Nephron progenitor cell (in vitro differentiated cells): ENCODE data around the gene LIPK.

Experiments
- DNase-seq: peaks from one replicate; pipeline ENCODE4 v3.0.0; 2021
- H3K27ac Mint-ChIP-seq: 2 replicates; pipeline ENCODE4 v1.8.0; 2021; ENCODE audit warnings: mild to moderate bottlenecking, moderate library complexity, mixed read lengths
- H3K27me3 Mint-ChIP-seq: 2 replicates; pipeline ENCODE4 v1.8.0; 2021; ENCODE audit warnings: mild to moderate bottlenecking, low read depth, mixed read lengths; ENCODE audit not compliant: poor library complexity
- H3K36me3 Mint-ChIP-seq: 2 replicates; pipeline ENCODE4 v1.8.0; 2021; ENCODE audit warnings: low read depth, mixed read lengths
- H3K4me1 Mint-ChIP-seq: 2 replicates; pipeline ENCODE4 v1.8.0; 2021; ENCODE audit warnings: mixed read lengths
- H3K4me3 Mint-ChIP-seq: 2 replicates; pipeline ENCODE4 v1.8.0; 2021; ENCODE audit warnings: mild to moderate bottlenecking, moderate library complexity, mixed read lengths
- H3K9me3 Mint-ChIP-seq: 2 replicates; pipeline ENCODE4 v1.8.0; 2021; ENCODE audit warnings: mild to moderate bottlenecking, moderate library complexity, mixed read lengths
- TF ChIP-seq, protein P1 (sequence below): fragments of 200-600 bp; sonication (generic); IDR thresholded peaks from 2 replicates; pipeline ENCODE4 v1.5.0; 2021; ENCODE audit warnings: antibody characterized with exemption

The LIPK gene

DNA sequence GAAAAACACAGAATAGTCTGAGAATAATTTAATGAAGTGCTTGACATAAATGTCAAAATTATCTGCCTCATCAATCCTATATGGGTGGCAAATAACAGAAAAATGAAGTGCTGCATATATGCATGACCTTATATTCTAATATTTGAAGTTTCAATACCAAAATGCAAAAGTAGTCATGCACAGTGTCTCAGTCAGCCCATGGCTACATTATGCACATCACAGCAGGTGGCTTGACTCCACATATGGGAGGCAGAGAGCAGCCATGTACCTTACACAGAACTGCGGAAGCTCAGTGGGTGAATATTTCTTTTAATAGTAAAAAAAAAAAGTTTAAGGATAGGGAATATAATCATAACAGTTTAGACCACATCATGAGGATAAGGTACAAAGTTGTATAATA lies 36.4 kb downstream of the LIPK start:
- H3K4me1 Mint-ChIP-seq, result no peaks in the 10 kb centered on the region
- TF ChIP-seq, protein P1, sequence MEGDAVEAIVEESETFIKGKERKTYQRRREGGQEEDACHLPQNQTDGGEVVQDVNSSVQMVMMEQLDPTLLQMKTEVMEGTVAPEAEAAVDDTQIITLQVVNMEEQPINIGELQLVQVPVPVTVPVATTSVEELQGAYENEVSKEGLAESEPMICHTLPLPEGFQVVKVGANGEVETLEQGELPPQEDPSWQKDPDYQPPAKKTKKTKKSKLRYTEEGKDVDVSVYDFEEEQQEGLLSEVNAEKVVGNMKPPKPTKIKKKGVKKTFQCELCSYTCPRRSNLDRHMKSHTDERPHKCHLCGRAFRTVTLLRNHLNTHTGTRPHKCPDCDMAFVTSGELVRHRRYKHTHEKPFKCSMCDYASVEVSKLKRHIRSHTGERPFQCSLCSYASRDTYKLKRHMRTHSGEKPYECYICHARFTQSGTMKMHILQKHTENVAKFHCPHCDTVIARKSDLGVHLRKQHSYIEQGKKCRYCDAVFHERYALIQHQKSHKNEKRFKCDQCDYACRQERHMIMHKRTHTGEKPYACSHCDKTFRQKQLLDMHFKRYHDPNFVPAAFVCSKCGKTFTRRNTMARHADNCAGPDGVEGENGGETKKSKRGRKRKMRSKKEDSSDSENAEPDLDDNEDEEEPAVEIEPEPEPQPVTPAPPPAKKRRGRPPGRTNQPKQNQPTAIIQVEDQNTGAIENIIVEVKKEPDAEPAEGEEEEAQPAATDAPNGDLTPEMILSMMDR, result no peak
- H3K27ac Mint-ChIP-seq, result no peak overlapping the region
- H3K4me3 Mint-ChIP-seq, result no peak overlapping the region
- H3K36me3 Mint-ChIP-seq, result no peaks in the 10 kb centered on the region
- peaks cover 3% of the 10 kb centered on the region for H3K27me3 Mint-ChIP-seq
- peaks cover 5% of the 10 kb centered on the region for H3K9me3 Mint-ChIP-seq
- no peak for DNase-seq

DNA sequence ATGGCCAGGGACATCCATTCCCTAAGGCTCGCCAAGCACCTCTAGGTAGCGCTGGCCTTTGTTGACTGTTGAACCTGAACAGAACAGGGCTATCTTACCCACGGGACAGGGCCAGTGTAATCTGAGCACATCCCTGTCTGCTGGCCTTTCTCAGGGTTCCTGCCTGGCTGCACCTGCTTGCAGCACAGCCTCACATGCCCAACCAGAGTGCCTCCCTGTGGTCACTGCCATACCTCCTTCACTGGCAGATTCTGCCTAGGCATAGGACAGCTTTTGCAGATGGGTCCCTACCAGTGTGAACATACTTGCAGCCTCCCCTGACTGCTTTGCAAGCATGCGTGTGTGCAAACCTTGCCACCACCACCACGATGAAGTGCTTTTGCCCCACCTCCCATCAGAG lies 38.0 kb downstream of the LIPK start:
- H3K4me1 Mint-ChIP-seq, result no peaks in the 10 kb centered on the region
- no peak overlapping the region for H3K27ac Mint-ChIP-seq
- DNase-seq, result no peak
- peaks cover 16% of the 10 kb centered on the region for H3K9me3 Mint-ChIP-seq
- H3K27me3 Mint-ChIP-seq, result no peaks in the 10 kb centered on the region
- H3K4me3 Mint-ChIP-seq, result no peak overlapping the region
- H3K36me3 Mint-ChIP-seq, result no peaks in the 10 kb centered on the region
- TF ChIP-seq, protein P1, result no peak

DNA sequence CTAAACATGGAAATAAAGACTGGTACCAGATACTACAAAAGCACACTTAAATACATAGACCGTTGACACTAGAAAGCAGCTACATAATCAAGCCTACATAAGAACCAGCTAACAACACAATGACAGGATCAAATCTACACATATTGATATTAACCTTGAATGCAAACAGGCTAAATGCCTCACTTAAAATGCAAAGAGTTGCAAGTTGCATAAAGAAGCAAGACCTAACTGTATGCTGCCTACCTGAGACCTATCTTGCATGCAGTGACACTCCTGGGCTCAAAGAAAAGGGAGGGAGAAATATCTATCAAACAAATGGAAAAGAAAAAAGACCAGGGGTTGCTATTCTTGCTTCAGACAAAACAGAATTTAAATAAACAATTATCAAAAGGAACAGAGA lies 39.6 kb downstream of the LIPK start:
- TF ChIP-seq, protein P1, result no peak
- no peaks in the 10 kb centered on the region for H3K4me1 Mint-ChIP-seq
- no peaks in the 10 kb centered on the region for H3K36me3 Mint-ChIP-seq
- H3K9me3 Mint-ChIP-seq, result peaks cover 28% of the 10 kb centered on the region
- no peaks in the 10 kb centered on the region for H3K27me3 Mint-ChIP-seq
- H3K4me3 Mint-ChIP-seq, result no peak overlapping the region
- H3K27ac Mint-ChIP-seq, result no peak overlapping the region
- no peak for DNase-seq

DNA sequence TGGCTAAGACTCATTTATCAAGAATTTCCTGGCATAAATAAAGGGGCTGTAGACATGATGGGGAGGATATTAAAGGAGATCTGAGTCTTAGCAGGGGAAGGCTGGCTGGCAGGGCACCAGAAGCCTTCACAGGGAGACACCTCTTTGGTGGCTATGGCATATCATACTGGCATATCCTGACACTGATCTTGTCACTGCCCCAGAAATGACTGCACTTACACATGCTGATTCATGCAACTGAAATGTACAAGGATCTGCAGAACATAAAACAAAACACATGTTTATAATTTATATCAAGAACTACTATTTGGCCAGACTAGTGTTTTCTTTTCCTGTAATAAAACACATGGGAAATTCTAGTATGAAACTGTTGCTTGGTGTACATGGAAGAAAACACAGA lies 48.2 kb downstream of the LIPK start:
- Mint-ChIP-seq H3K4me1 (no peaks in the 10 kb centered on the region), H3K4me3 (no peak overlapping the region), H3K27ac (no peak overlapping the region), H3K36me3 (no peaks in the 10 kb centered on the region), H3K27me3 (no peaks in the 10 kb centered on the region), H3K9me3 (peaks cover 9% of the 10 kb centered on the region)
- TF ChIP-seq, protein P1, result no peak
- no peak for DNase-seq

DNA sequence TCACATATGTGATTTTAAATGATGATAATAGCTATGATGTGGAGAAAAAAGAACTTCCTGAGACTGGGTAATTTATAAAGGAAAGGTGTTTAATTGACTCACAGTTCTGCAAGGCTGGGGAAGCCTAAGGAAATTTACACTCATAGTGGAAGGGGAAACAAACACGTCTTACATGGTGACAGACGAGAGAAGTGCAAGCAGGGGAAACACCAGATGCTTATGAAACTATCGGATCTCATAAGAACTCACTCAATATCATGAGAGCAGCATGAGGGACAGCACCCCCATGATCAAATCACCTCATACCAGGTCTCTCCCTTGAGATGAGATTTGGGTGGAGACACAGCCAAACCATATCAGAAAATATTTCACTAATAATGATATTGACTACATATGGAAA lies 49.7 kb downstream of the LIPK start:
- Mint-ChIP-seq H3K4me3 (no peak overlapping the region), H3K36me3 (no peaks in the 10 kb centered on the region), H3K9me3 (no peaks in the 10 kb centered on the region), H3K4me1 (no peaks in the 10 kb centered on the region), H3K27me3 (no peaks in the 10 kb centered on the region), H3K27ac (no peak overlapping the region)
- no peak for DNase-seq
- TF ChIP-seq, protein P1, result no peak

DNA sequence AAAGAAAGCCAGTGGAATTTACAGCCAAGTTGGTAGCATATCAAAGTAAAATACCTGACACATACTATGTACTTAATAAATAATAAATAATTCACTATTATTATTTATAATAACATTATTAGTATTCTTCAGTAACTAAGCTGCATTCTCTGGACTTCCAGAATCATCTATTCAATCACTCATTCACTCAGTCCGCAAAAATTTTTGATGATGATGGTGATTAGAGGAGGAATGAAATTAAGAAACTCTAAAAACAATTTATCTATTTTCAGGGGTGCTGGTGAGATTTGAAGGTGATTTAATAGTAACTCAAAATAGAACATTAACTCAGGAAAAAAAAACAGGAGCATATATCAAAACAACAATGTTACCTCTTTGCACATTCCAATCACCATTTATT lies 50.6 kb downstream of the LIPK start:
- H3K27me3 Mint-ChIP-seq, result no peaks in the 10 kb centered on the region
- DNase-seq, result no peak
- H3K4me3 Mint-ChIP-seq, result no peak overlapping the region
- TF ChIP-seq, protein P1, result no peak
- H3K27ac Mint-ChIP-seq, result no peak overlapping the region
- H3K9me3 Mint-ChIP-seq, result no peaks in the 10 kb centered on the region
- no peaks in the 10 kb centered on the region for H3K36me3 Mint-ChIP-seq
- no peaks in the 10 kb centered on the region for H3K4me1 Mint-ChIP-seq
